Right lobe of liver (tissue), 6 donors: ENCODE data around the gene FSTL4. TPM values are rescaled to one million over a fixed set of nuclear protein-coding genes. Genes with fewer than 3 reads are reported as not detected.

Experiments used
- ATAC-seq, 4 donors: fragments of 200-7000 bp; cut with Tn5 transposase; one replicate each; pipeline ENCODE4 v1.9.1; 2020; ENCODE audit warnings: mild to moderate bottlenecking in 4 of 4, moderate library complexity in 4 of 4
- DNase-seq, 3 donors: peaks; one replicate each; pipeline ENCODE4 v3.0.0-alpha.2; 2020
- H3K27ac ChIP-seq, 3 donors: fragments of 200-600 bp; one replicate each; pipeline ENCODE4 v1.8.0; 2022
- H3K27me3 ChIP-seq, 2 donors: fragments of 200-600 bp; one replicate each; pipeline ENCODE4 v1.8.0; 2022
- H3K36me3 ChIP-seq, 4 donors: fragments of 200-600 bp; sonication (generic) in 1 of 4; one replicate each; pipeline versions ENCODE4 v1.5.1 to v1.8.0; 2017 to 2022; ENCODE audit warnings: control low read depth in 1 of 4
- H3K4me1 ChIP-seq, 4 donors: fragments of 200-600 bp; sonication (generic) in 1 of 4; one replicate each; pipeline versions ENCODE4 v1.5.1 to v1.8.0; 2017 to 2022; ENCODE audit warnings: control low read depth in 1 of 4
- H3K4me3 ChIP-seq, 3 donors: fragments of 200-600 bp; one replicate each; pipeline ENCODE4 v1.8.0; 2022
- H3K9me3 ChIP-seq, 4 donors: fragments of 200-600 bp; sonication (generic) in 1 of 4; one replicate each; pipeline versions ENCODE4 v1.5.1 to v1.8.0; 2017 to 2022; ENCODE audit warnings: control low read depth in 1 of 4
- POLR2A ChIP-seq: fragments of 450-650 bp; IDR thresholded peaks from one replicate; pipeline ENCODE4 v1.6.1; 2017; ENCODE audit warnings: antibody characterized with exemption, mild to moderate bottlenecking
- WGBS: methylation state at CpG from one replicate; pipeline ENCODE4 v1.1.6; 2018; ENCODE audit warnings: low coverage, low lambda C conversion rate; ENCODE audit not compliant: insufficient coverage; ENCODE audit errors: missing lambda C conversion rate; 5-methylcytosine and 5-hydroxymethylcytosine counted together
- intact Hi-C, 2 donors: fragments of 100-400 bp; cut with DNase I; formaldehyde crosslinking; loops; one replicate each; pipeline versions ENCODE4 v1.11.2 to v1.14.1; 2022
- total RNA-seq, 6 experiments: library from RNA; depleted of rRNA in 2 of 6; stranded (reverse); fragments of >200 nt in 2 of 6; fragmentation: NEBNext Ultra II Directional in 3 of 6; extraction: Animal tissue kit (Norgen Biotek cat#: 25700) in 3 of 6; gene quantifications; one replicate each; pipeline versions ENCODE4 v1.1.0 to v1.2.4, GENCODE V29; 2016 to 2023
- TF ChIP-seq, protein P1 (sequence below), 4 donors: fragments of 200-600 bp in 3 of 4; fragments of 450-650 bp in 1 of 4; IDR thresholded peaks; one replicate each; pipeline versions ENCODE4 v1.5.1 to v1.8.0; 2016 to 2022; ENCODE audit warnings: antibody characterized with exemption in 4 of 4, mild to moderate bottlenecking in 2 of 4
- donor health status: DM: no; HTN: yes; CAD: no.
- donor health status: DM: no; HTN: no; CAD: no.
- donor health status: DM: no; HTN: no; CAD: no.
- donor health status: DM: no; HTN: yes; CAD: no.
- donor health status: DM: no; HTN: yes; CAD: no.

The FSTL4 gene
- total RNA-seq, 6 experiments from 2014 or later = 0.62 to 1.3 (median 0.80) TPM; not detected in 3

DNA sequence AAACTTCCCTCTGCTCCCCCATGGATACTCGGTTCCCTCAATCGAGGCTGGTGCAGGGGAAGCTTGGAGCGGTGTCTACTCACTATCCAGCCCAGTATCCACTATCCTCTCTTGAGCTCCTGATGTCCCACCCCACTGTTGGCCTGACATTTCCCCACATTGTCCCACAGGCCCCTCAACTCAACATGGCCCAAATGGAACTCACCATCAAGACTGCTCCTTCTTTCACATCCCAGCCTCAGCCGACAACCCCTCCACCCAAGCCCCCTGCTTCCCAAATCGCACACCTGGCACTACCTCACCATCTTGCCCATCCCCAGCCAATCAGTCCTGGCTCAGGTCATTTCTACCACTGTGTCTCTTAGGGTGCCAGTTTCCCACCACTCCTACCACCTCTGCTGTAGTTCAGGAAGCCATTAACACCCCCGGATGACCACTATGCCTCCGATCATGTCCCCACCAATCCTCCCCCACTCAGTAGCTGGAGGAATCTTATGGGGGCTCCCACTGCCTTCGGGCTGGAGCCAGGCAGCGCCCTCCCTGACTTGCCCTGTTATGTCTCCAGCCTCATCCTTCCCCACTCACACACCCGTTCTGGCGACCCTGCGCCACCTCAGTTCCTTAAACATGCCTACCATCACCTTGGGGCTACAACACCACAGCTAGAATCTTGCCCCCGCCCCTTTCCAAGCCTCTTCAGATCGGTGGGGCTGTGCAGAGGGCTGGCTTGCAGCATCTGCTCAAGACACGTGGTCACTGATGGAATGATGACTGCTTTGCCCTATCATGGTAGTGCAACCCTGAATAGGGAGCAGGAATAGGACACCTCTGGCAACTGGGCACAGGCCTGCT lies 273.6 kb downstream of the FSTL4 start:
- Histone ChIP-seq H3K4me3 (no peak overlapping the region), H3K9me3 (no peaks in the 10 kb centered on the region), H3K27me3 (no peaks in the 10 kb centered on the region), H3K36me3 (no peaks in the 10 kb centered on the region), H3K27ac (no peak overlapping the region), H3K4me1 (no peaks in the 10 kb centered on the region)
- 87% methylated on average over 7 of the region's 15 CpGs for WGBS
- ATAC-seq = no peak
- DNase-seq = no peak
- intact Hi-C loops = no loop called here
- no peak for TF ChIP-seq POLR2A
- TF ChIP-seq, protein P1, sequence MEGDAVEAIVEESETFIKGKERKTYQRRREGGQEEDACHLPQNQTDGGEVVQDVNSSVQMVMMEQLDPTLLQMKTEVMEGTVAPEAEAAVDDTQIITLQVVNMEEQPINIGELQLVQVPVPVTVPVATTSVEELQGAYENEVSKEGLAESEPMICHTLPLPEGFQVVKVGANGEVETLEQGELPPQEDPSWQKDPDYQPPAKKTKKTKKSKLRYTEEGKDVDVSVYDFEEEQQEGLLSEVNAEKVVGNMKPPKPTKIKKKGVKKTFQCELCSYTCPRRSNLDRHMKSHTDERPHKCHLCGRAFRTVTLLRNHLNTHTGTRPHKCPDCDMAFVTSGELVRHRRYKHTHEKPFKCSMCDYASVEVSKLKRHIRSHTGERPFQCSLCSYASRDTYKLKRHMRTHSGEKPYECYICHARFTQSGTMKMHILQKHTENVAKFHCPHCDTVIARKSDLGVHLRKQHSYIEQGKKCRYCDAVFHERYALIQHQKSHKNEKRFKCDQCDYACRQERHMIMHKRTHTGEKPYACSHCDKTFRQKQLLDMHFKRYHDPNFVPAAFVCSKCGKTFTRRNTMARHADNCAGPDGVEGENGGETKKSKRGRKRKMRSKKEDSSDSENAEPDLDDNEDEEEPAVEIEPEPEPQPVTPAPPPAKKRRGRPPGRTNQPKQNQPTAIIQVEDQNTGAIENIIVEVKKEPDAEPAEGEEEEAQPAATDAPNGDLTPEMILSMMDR (IDR thresholded peaks at IDR 0.05) = no peak

DNA sequence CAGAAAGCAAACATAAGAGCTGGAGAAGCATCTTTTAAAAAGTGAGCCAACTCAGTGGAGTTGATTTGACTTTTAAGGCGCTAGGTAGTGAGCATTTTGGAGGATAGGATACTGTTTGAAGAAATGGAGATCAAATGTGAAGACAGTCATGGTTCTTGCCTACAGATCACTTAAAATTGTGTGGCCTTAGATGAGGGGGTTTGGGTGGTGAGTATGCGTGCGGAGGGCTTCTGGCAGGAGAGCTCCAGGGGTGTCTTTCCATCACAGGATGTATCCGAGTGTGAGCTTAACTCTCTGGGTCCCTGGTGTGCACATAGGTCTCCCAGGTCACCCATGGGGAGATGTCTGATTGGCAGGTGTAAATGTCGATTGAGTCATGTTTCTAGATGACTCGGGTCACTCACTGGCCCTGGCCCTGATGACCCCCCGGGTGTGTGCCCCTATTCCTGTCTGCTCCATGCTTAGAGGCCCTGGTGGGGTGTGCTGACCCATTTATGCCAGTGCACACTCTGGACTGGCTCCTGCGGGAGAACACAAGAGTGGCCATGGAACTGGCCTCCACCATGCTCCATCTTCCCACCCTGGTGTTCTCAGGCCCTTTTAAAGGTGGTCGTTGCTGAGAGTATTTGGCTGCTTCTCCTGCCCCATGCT lies 274.4 kb downstream of the FSTL4 start:
- Histone ChIP-seq H3K27me3 (no peaks in the 10 kb centered on the region), H3K9me3 (no peaks in the 10 kb centered on the region), H3K4me3 (no peak overlapping the region), H3K27ac (no peak overlapping the region), H3K36me3 (no peaks in the 10 kb centered on the region), H3K4me1 (no peaks in the 10 kb centered on the region)
- intact Hi-C loops = no loop called here
- DNase-seq (no peak), ATAC-seq (no peak)
- 78% methylated on average over 3 of the region's 9 CpGs for WGBS
- no peak for TF ChIP-seq POLR2A
- TF ChIP-seq, protein P1 (IDR thresholded peaks at IDR 0.05) = no peak

DNA sequence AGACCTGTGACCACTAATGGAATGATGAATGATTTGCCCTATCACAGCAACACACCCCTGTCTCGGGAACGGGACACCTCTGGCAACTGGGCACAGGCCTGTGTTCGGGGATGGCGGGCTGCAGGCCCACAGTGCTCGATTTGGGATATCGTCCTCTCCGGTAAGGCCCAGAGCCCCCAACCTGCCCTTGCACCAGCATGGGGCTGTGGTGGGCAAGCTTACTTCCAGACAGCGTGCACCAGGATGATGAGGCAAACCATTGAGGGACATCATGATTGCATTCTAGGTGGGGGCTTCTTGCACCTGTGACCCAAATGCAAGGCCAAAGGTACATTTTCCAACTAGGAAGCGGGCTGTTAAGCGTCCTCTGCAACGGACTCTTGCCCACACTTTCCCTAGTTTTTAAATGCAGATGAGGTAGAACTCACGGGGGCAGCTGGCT lies 275.4 kb downstream of the FSTL4 start:
- Histone ChIP-seq H3K27ac (no peak overlapping the region), H3K9me3 (no peaks in the 10 kb centered on the region), H3K36me3 (no peaks in the 10 kb centered on the region), H3K4me1 (no peaks in the 10 kb centered on the region), H3K27me3 (no peaks in the 10 kb centered on the region), H3K4me3 (no peak overlapping the region)
- no peak for ATAC-seq
- 82% methylated on average over 4 of the region's 12 CpGs for WGBS
- intact Hi-C loops = no loop called here
- DNase-seq = no peak
- TF ChIP-seq POLR2A = no peak
- TF ChIP-seq, protein P1 (IDR thresholded peaks at IDR 0.05) = no peak

DNA sequence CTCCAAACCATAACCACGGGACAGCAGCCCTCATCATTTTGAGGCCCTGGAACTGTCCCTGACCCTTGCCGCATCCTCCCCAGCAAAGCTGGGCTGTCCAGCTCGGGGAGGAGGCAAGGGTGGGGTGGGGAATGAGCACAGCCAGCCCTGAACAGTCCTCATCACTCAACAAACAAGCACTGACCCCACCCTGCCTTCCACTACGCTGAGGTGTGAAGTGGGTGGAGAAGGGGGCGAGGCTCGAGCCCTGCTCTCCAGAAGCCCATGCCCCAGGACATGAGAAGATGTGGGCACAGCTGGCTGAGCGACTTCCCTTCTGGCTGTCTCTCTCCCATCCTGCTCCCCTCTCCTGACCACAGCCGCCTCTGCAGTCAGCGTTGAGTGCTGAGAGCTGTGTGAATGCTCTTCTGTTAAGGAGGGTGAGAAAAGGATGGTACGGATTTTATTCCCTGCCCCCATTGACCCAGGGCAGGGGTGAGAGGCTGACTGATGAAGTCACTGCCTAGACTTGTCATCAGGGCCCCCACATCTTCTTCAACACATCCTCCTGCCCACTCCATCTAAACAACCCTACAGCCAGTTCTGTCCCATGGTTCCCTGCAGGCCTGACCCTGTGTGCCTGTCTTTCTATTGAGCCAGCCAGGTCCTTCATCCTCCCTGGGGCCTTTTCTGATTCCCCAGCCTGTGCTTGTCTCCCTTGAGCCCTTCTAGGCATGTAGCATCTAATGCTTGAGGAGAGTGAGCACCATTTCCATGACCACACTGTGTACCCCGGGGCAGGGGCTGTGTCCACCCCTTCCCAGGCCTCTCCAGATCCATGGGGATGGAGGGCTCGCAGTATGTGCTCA lies 276.0 kb downstream of the FSTL4 start:
- no peak for TF ChIP-seq POLR2A
- TF ChIP-seq, protein P1 (IDR thresholded peaks at IDR 0.05) = no peak
- WGBS = 80% methylated on average over 5 of the region's 12 CpGs
- H3K27me3 ChIP-seq = no peaks in the 10 kb centered on the region
- ATAC-seq (no peak), DNase-seq (no peak)
- no peaks in the 10 kb centered on the region for H3K36me3 ChIP-seq
- H3K9me3 ChIP-seq = no peaks in the 10 kb centered on the region
- no peak overlapping the region for H3K27ac ChIP-seq
- no peak overlapping the region for H3K4me3 ChIP-seq
- H3K4me1 ChIP-seq = no peaks in the 10 kb centered on the region
- intact Hi-C loops = no loop called here
